Activated CD8-positive, alpha-beta T cell treated with anti-CD3 and anti-CD28 coated beads, Interleukin-2, amount 10 ng/mL, durations not matched to agents 7 days and 5 days (primary cell): ENCODE measurements around the gene DGKQ. TPM values are rescaled to one million over a fixed set of nuclear protein-coding genes. Genes with fewer than 3 reads are reported as not detected.
A peak's percentile ranks its signal among the peaks of the same experiment; 100 is the strongest.

Experiments used
- ATAC-seq: fragments of 150-1000 bp; cut with Tn5 transposase; one replicate; pipeline ENCODE4 v1.10.0; 2021; ENCODE audit warnings: moderate library complexity
- CTCF ChIA-PET: fragments of 350-600 bp; sonication (Branson Sonifier 250); formaldehyde crosslinking; loops from one replicate; lab custom pipeline; 2021; ENCODE audit warnings: antibody characterized with exemption; lab: Charles Lee
- POLR2A ChIA-PET: fragments of 350-600 bp; sonication (Branson Sonifier 250); formaldehyde crosslinking; loops from one replicate; lab custom pipeline; 2021; ENCODE audit warnings: antibody characterized with exemption; lab: Charles Lee
- DNase-seq: peaks from one replicate; pipeline ENCODE4 v3.0.0-alpha.2; 2020
- H3K27ac Mint-ChIP-seq: one replicate; pipeline ENCODE4 v1.8.0; 2021; ENCODE audit warnings: mild to moderate bottlenecking, mixed read lengths
- H3K27me3 Mint-ChIP-seq: one replicate; pipeline ENCODE4 v1.8.0; 2021; ENCODE audit warnings: low read depth, mixed read lengths
- H3K36me3 Mint-ChIP-seq: one replicate; pipeline ENCODE4 v1.8.0; 2021; ENCODE audit warnings: low read depth, mixed read lengths
- H3K4me1 Mint-ChIP-seq: one replicate; pipeline ENCODE4 v1.8.0; 2021; ENCODE audit warnings: low read depth, mixed read lengths
- H3K4me3 Mint-ChIP-seq: one replicate; pipeline ENCODE4 v1.8.0; 2021; ENCODE audit warnings: mild to moderate bottlenecking, mixed read lengths
- H3K9me3 Mint-ChIP-seq: one replicate; pipeline ENCODE4 v1.8.0; 2022; ENCODE audit warnings: mixed read lengths; ENCODE audit not compliant: insufficient read depth
- total RNA-seq, 2 experiments: library from RNA; stranded (reverse); gene quantifications; one replicate each; pipeline ENCODE4 v1.2.3, GENCODE V29; 2021

Gene DGKQ
- total RNA-seq, result 10 to 100 TPM; 15.9 to 16.2 TPM

GRCh38 chr4:973431-974397 is at the start of gene DGKQ:
DGKQ (minus strand) TSS chr4:973569; CDS start chr4:973482, 87 bp downstream.
- Mint-ChIP-seq H3K4me1 (peaks cover 30% of the 10 kb centered on the region), H3K4me3 (peak within 1 kb of the TSS; percentile 52), H3K27ac (no peak within 1 kb of the TSS), H3K27me3 (no peaks in the 10 kb centered on the region), H3K36me3 (no peaks in the 10 kb centered on the region), H3K9me3 (no peaks in the 10 kb centered on the region)
- peak; percentile 92 for ATAC-seq
- ChIA-PET CTCF (interaction anchor here (1.2 to 1.7 kb wide), 2 partner anchors 13 to 231 kb away, joined by 4 read pairs; partner anchors contain the start of gene IDUA), POLR2A (interaction anchor here (1.1 to 1.6 kb wide), 3 partner anchors 11 to 41 kb away, joined by 3 to 4 read pairs (median 4); partner anchors contain the start of genes GAK and TMEM175)
- DNase-seq, result peak; percentile 87

GRCh38 chr4:1022739-1023066 is 49.3 kb upstream of the DGKQ start:
- POLR2A ChIA-PET, result no interaction called here
- no peak overlapping the region for H3K27ac Mint-ChIP-seq
- DNase-seq, result no peak

GRCh38 chr4:1022051-1022738 is 48.8 kb upstream of the DGKQ start:
- Mint-ChIP-seq H3K36me3 (peaks cover 5% of the 10 kb centered on the region), H3K9me3 (no peaks in the 10 kb centered on the region), H3K27me3 (no peaks in the 10 kb centered on the region), H3K4me1 (peaks cover 7% of the 10 kb centered on the region), H3K27ac (no peak overlapping the region), H3K4me3 (no peak overlapping the region)
- CTCF ChIA-PET, result no interaction called here
- ATAC-seq (no peak), DNase-seq (no peak)
- POLR2A ChIA-PET, result interaction anchor here (0.9 kb wide), 1 partner anchor 12 kb away, joined by 3 read pairs; no protein-coding TSS in a partner anchor

More at GRCh38 chr4:1022739-1023066, 49.3 kb upstream of the DGKQ start:
- Mint-ChIP-seq H3K4me3 (no peak overlapping the region), H3K4me1 (peaks cover 7% of the 10 kb centered on the region), H3K36me3 (peaks cover 5% of the 10 kb centered on the region), H3K27me3 (no peaks in the 10 kb centered on the region), H3K9me3 (no peaks in the 10 kb centered on the region)
- ATAC-seq, result no peak
- CTCF ChIA-PET, result no interaction called here

- no peak overlapping the region for H3K4me3 Mint-ChIP-seq
- H3K36me3 Mint-ChIP-seq, result peaks cover 5% of the 10 kb centered on the region
- H3K4me1 Mint-ChIP-seq, result peaks cover 7% of the 10 kb centered on the region
- ATAC-seq, result no peak
- POLR2A ChIA-PET, result interaction anchor here (0.9 kb wide), 1 partner anchor 11 kb away, joined by 3 read pairs; no protein-coding TSS in a partner anchor
- no peaks in the 10 kb centered on the region for H3K27me3 Mint-ChIP-seq
- CTCF ChIA-PET, result no interaction called here
- no peaks in the 10 kb centered on the region for H3K9me3 Mint-ChIP-seq
- H3K27ac Mint-ChIP-seq, result no peak overlapping the region
- DNase-seq, result no peak
Measured at GRCh38 chr4:1021386-1022050, 48.1 kb upstream of the DGKQ start.

GRCh38 chr4:1019729-1020470 is 46.5 kb upstream of the DGKQ start:
- peak; percentile 15 for ATAC-seq
- Mint-ChIP-seq H3K27me3 (no peaks in the 10 kb centered on the region), H3K36me3 (no peaks in the 10 kb centered on the region), H3K4me1 (no peaks in the 10 kb centered on the region), H3K9me3 (no peaks in the 10 kb centered on the region), H3K4me3 (no peak overlapping the region), H3K27ac (no peak overlapping the region)
- DNase-seq, result no peak
- ChIA-PET POLR2A (no interaction called here), CTCF (no interaction called here)

GRCh38 chr4:1019320-1019719 is 46.0 kb upstream of the DGKQ start:
- Mint-ChIP-seq H3K27me3 (no peaks in the 10 kb centered on the region), H3K4me1 (no peaks in the 10 kb centered on the region), H3K9me3 (no peaks in the 10 kb centered on the region), H3K27ac (no peak overlapping the region), H3K4me3 (no peak overlapping the region), H3K36me3 (no peaks in the 10 kb centered on the region)
- ChIA-PET CTCF (no interaction called here), POLR2A (no interaction called here)
- ATAC-seq, result no peak
- no peak for DNase-seq

- Mint-ChIP-seq H3K27ac (no peak overlapping the region), H3K9me3 (no peaks in the 10 kb centered on the region), H3K4me3 (no peak overlapping the region), H3K4me1 (peaks cover 8% of the 10 kb centered on the region), H3K27me3 (no peaks in the 10 kb centered on the region), H3K36me3 (no peaks in the 10 kb centered on the region)
- no peak for DNase-seq
- ChIA-PET POLR2A (no interaction called here), CTCF (no interaction called here)
- ATAC-seq, result no peak
Measured at GRCh38 chr4:1018147-1019020, 45.0 kb upstream of the DGKQ start.

- ChIA-PET CTCF (no interaction called here), POLR2A (no interaction called here)
- ATAC-seq (no peak), DNase-seq (no peak)
- H3K27me3 Mint-ChIP-seq, result no peaks in the 10 kb centered on the region
- H3K4me1 Mint-ChIP-seq, result peaks cover 8% of the 10 kb centered on the region
- H3K36me3 Mint-ChIP-seq, result no peaks in the 10 kb centered on the region
- H3K4me3 Mint-ChIP-seq, result no peak overlapping the region
- H3K9me3 Mint-ChIP-seq, result no peaks in the 10 kb centered on the region
- no peak overlapping the region for H3K27ac Mint-ChIP-seq
Measured at GRCh38 chr4:1017706-1018105, 44.3 kb upstream of the DGKQ start.

- Mint-ChIP-seq H3K9me3 (no peaks in the 10 kb centered on the region), H3K4me3 (no peak overlapping the region), H3K27me3 (no peaks in the 10 kb centered on the region), H3K27ac (no peak overlapping the region), H3K4me1 (peaks cover 8% of the 10 kb centered on the region), H3K36me3 (no peaks in the 10 kb centered on the region)
- ChIA-PET CTCF (no interaction called here), POLR2A (no interaction called here)
- DNase-seq (no peak), ATAC-seq (no peak)
Measured at GRCh38 chr4:1017211-1017610, 43.8 kb upstream of the DGKQ start.

GRCh38 chr4:1015746-1016145 is 42.4 kb upstream of the DGKQ start:
- H3K4me1 Mint-ChIP-seq, result peaks cover 8% of the 10 kb centered on the region
- no peaks in the 10 kb centered on the region for H3K9me3 Mint-ChIP-seq
- H3K27me3 Mint-ChIP-seq, result no peaks in the 10 kb centered on the region
- H3K27ac Mint-ChIP-seq, result no peak overlapping the region
- no peaks in the 10 kb centered on the region for H3K36me3 Mint-ChIP-seq
- ChIA-PET POLR2A (no interaction called here), CTCF (no interaction called here)
- ATAC-seq, result no peak
- H3K4me3 Mint-ChIP-seq, result no peak overlapping the region
- DNase-seq, result no peak
